GM12801 (cell line): ENCODE data around the gene MAS1L.

Source experiments
- CTCF ChIP-seq: IDR thresholded peaks from one replicate; pipeline ENCODE4 v1.5.1; 2011; ENCODE audit warnings: control low read depth; ENCODE audit not compliant: insufficient read length; ENCODE audit errors: extremely low read depth

The MAS1L gene

DNA sequence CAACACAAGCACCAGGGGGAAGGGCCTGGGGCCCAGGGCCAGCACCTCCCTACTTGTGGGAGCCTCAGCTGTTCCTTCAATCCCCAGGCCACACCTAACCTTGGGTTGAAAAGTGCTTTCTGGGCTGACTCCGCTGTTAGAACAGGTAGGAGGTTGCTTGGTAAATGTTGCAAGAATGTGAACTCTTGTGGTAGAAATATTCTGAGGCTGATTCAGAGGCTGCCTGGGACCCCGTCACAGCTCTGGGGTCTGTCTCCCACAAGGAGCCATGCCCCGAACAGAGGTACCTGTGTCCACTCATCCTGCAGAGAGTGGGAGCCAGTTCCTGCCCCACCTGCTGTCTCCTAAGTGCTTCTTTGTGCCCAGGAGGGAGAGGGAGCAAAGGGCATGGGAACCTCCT is 14.4 kb upstream of the MAS1L start:
- no peak for TF ChIP-seq CTCF

GRCh38 chr6:29501106-29501505 is 13.3 kb upstream of the MAS1L start:
- no peak for TF ChIP-seq CTCF

GRCh38 chr6:29500594-29500993 is 12.8 kb upstream of the MAS1L start:
- TF ChIP-seq CTCF, result no peak

GRCh38 chr6:29499704-29500103 is 11.9 kb upstream of the MAS1L start:
- no peak for TF ChIP-seq CTCF

DNA sequence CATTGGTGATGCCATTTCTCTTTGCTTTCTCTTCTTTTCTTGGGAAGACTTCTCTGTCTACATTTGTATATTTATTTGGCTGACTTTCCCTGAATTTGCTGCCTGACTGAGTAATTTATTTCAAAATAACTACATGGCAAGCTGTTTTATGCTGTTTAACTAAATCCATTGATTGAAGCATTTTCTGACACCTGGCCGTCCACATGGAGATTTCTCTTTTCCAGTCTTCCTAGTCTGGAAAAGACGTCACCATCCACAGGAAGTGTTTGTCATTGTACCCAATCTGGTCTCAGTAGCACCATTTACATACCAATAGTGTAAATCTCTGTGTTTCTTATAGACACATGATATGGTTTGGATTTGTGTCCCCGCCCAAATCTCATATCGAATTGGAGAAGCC is 9.2 kb upstream of the MAS1L start:
- TF ChIP-seq CTCF, result no peak

- no peak for TF ChIP-seq CTCF
These were observed 7.8 kb upstream of the MAS1L start for GRCh38 chr6:29495571-29495970.

- no peak for TF ChIP-seq CTCF
These were observed 6.4 kb upstream of the MAS1L start for GRCh38 chr6:29494131-29494530.

DNA sequence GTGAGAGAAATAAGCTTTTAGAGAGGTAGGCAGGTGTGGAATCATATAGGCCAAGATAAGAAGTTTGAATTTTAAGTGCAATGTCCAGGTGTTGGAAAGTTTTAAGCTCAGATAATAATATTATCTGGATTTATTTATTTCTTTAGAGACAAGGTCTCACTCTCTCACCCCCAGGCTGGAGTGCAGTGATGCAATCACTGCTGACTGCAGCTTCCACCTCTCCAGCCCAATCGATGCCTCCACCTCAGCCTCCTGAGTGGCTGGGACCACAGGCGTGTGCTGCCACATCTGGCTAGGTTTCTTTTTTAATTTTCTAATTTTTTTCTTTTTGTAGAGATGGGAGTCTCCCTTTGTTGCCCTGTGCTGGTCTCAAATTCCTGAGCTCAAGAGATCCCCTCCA is 5.5 kb upstream of the MAS1L start:
- TF ChIP-seq CTCF, result no peak
